HG03159 (cell line): ENCODE data around the gene MYOC.
"Not testable (repeated sequence)": the region's sequence is repeated elsewhere in the genome, so short reads cannot be mapped to it uniquely, and the experiment has no call there.

Experiments used
- ATAC-seq: cut with Tn5 transposase; IDR thresholded peaks from one replicate; pipeline ENCODE4 v1.9.1; 2021; ENCODE audit warnings: mild to moderate bottlenecking, moderate library complexity; ENCODE audit not compliant: unreplicated experiment

The MYOC gene

GRCh38 chr1:171652234-171652822 lies at the start of gene MYOC:
Gene MYOC (minus strand): TSS chr1:171652688. CDS start chr1:171652611, 77 bp downstream.
- ATAC-seq = no peak

GRCh38 chr1:171699531-171699930 lies 47.0 kb upstream of the MYOC start:
- ATAC-seq = no peak

GRCh38 chr1:171695772-171696171 lies 43.3 kb upstream of the MYOC start:
- ATAC-seq = not testable (repeated sequence)

GRCh38 chr1:171693541-171693940 lies 41.1 kb upstream of the MYOC start:
- not testable (repeated sequence) for ATAC-seq

- no peak for ATAC-seq
Measured at GRCh38 chr1:171683870-171684269, 31.4 kb upstream of the MYOC start.

- ATAC-seq = no peak
Measured at GRCh38 chr1:171680339-171680738, 27.9 kb upstream of the MYOC start.

- no peak for ATAC-seq
Measured at GRCh38 chr1:171676823-171677222, 24.3 kb upstream of the MYOC start.

GRCh38 chr1:171674431-171675405 lies 22.2 kb upstream of the MYOC start:
- no peak for ATAC-seq

GRCh38 chr1:171670739-171671138 lies 18.3 kb upstream of the MYOC start:
- no peak for ATAC-seq

- ATAC-seq = no peak
Measured at GRCh38 chr1:171668372-171668771, 15.9 kb upstream of the MYOC start.

GRCh38 chr1:171666114-171666769 lies 13.8 kb upstream of the MYOC start:
- no peak for ATAC-seq

- ATAC-seq = no peak
Measured at GRCh38 chr1:171664976-171665375, 12.5 kb upstream of the MYOC start.

GRCh38 chr1:171663854-171664575 lies 11.5 kb upstream of the MYOC start:
- ATAC-seq = no peak

- no peak for ATAC-seq
Measured at GRCh38 chr1:171663036-171663853, 10.8 kb upstream of the MYOC start.

- ATAC-seq = no peak
Measured at GRCh38 chr1:171661076-171661650, 8.7 kb upstream of the MYOC start.

- ATAC-seq = not testable (repeated sequence)
Measured at GRCh38 chr1:171656206-171656605, 3.7 kb upstream of the MYOC start.

- no peak for ATAC-seq
Measured at GRCh38 chr1:171655746-171656116, 3.2 kb upstream of the MYOC start.

- peak; percentile 72 for ATAC-seq
Measured at GRCh38 chr1:171654942-171655745, 2.7 kb upstream of the MYOC start.
